Activated T-cell treated with anti-CD3 and anti-CD28 coated beads, Interleukin-2, amount 50 U/mL, for 48 hours (primary cell): ENCODE data around the gene BPTF.
A peak's percentile ranks its signal among the peaks of the same experiment; 100 is the strongest.
"Not testable (repeated sequence)": the region's sequence is repeated elsewhere in the genome, so short reads cannot be mapped to it uniquely, and the experiment has no call there.

Source experiments
- DNase-seq, 2 experiments: peaks; one replicate each; pipeline ENCODE4 v3.0.0-alpha.2; 2020

BPTF gene

GRCh38 chr17:68015081-68015723 lies 189.9 kb downstream of the BPTF start:
- DNase-seq = no peak

DNA sequence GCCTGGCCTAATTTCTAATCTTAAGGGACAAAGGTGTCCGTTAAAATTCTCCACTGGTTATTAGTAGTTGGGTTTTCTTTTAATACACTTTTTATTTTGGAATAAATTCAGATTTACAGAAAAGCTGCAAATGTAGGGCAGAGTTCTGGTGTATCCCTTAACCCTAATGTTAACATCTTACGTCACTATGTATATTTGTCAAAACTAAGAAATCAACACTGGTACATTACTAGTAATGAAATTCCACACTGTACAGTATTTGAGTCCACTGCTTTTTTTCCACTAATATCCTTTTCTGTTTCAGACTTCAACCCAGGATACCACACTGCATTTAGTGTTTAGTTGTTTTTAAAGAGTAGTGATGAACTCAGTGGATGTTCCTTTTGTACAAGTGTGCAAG lies 191.5 kb downstream of the BPTF start:
- DNase-seq = no peak

- not testable (repeated sequence) for DNase-seq
These were observed 193.2 kb downstream of the BPTF start for GRCh38 chr17:68018493-68018892.

DNA sequence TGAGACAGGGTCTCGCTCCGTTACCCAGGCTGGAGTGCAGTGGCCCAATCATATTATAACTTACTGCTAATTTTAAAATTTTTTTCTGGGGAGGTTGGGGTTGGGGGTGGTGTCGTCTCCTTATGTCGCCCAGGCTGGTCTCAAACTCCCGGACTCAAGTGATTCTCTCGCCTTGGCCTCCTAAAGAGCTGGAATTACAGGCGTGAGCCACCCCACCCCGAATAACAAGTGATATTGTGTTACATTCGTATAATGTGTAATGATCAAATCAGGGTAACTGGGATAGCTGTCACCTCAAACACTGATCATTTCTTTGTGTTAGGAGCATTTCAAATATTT lies 194.0 kb downstream of the BPTF start:
- DNase-seq = no peak

- DNase-seq = peak; percentile 100
These were observed 194.5 kb downstream of the BPTF start for GRCh38 chr17:68019675-68020408.

DNA sequence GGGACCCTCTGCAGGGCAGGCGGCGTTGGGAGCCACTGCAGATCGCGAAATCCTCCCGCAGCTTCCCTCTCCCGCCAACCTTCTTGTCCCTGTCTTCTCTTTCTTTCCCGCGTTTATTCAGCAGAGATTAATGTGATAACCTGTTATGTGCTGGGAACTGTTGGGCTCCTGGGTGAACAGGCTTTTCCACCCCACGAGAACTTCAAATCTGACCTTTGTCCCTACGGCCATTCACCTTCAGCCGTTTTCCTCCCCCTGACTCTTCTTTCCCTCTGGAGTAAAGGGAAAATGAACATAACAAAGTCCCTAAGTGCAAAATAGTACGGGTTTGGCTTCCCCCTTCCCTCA lies 195.1 kb downstream of the BPTF start:
- DNase-seq = no peak

- not testable (repeated sequence) for DNase-seq
These were observed 195.5 kb downstream of the BPTF start for GRCh38 chr17:68020791-68021190.

DNA sequence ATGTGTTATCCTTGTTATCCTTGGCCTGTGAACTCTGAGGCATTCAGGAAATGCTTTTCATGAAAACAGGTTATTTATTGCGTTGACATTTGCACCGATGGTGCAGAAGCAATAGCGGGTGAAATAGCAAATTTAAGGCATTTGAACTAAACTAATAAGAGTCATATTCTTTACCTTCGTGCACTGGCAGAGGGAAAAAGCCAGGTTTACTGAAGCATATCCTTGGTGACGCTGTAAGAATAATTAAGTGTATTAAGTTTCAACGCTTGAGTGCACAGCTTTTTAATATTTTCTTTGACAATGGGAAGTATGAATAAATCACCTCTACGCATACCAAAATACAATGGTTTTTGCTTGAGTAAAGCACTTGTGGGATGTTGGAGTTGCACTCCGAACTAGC lies 196.7 kb downstream of the BPTF start:
- DNase-seq = no peak

DNA sequence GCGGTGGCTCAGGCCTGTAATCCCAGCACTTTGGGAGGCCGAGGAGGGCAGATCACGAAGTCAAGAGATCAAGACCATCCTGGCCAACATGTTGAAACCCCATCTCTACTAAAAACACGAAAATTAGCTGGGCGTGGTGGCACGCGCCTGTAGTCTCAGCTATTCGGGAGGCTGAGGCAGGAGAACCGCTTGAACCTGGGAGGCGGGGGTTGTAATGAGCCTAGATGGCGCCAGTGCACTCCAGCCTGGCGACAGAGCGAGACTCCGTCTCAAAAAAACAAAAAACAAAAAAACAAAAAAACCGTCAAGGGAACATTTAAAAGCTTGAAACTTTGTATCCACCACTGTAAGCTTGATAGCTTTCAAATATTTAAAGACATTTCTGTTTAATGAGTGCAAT lies 197.2 kb downstream of the BPTF start:
- DNase-seq = not testable (repeated sequence)

DNA sequence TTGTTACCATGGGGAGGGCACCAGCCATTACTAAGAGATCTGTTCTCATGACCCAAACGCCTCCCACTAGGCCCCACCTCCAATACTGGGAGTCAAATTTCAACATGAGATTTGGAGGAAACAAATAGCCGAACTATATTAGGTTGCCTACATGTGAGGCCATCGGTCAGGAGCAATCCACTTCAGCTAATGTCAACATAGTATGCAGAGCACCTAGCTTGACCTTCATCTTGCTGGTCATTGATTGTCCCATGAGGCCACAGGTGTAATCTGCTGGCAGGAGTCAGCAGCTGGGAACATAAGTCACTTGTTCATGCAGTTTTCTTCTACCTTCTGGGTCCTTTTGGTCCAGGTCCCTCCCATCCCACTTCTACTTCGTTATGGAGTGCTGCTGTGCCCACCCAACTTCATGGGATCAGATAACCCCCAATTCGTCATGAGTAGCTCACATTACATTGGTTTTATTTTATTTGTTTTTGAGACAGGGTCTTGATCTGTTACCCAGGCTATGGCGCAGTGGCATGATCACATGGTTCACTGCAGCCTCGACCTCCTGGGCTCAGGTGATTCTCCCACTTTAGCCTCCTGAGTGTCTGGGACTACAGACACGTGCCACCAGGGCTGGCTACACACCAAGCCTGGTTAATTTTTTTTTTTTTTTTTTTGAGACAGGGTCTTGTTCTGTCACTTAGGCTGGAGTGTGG lies 204.4 kb downstream of the BPTF start:
- no peak for DNase-seq
